GM21528 (cell line): ENCODE results near the gene BAHCC1.

Source experiments
- ATAC-seq: cut with Tn5 transposase; IDR thresholded peaks from one replicate; pipeline ENCODE4 v1.9.1; 2021; ENCODE audit warnings: mild to moderate bottlenecking, moderate library complexity; ENCODE audit not compliant: unreplicated experiment, low FRiP score

Gene BAHCC1

DNA sequence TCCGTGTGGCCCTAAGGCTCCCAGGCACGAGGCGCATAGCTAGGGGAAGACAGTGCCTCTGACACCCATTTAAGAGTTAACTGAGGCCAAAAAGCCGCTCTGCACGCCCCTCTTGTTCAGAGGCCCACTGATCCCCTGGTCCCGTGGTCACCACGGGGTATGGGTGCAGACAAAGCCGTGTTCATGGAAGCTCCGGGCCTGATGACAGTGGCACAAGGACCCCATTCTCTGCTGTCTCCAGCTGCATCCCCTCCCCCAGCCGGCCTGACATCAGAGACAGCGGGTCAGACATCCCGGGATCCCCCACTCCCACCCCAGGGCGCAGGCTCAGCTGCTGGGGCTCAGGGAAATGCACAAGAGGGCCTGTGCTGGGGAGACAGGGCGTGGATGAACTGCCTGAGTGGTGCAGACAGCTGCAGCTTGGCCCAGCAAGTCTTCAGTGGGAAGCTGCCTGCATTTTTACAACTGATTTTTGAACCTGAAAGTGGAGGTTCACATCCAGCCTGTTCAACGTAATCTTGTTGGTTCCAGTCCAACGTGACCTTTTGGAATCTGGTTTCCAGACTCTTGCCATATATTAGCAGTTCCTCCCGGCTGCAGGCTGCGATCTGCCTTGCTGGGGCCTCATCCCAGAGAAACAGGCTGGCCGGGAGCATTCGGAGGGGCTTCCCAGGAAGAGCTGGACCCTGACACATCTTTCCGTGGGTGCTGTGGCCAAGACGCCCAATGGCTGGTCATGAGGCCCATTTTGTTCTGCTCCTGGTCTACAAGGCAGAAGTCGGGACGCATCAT, 9.7 kb upstream of the BAHCC1 start:
- ATAC-seq: no peak

- ATAC-seq: no peak
Observed at GRCh38 chr17:81386141-81386645, 9.1 kb upstream of the BAHCC1 start.

GRCh38 chr17:81386646-81387099, 8.6 kb upstream of the BAHCC1 start:
- ATAC-seq: no peak

GRCh38 chr17:81387100-81388090, 7.9 kb upstream of the BAHCC1 start:
- ATAC-seq: no peak

DNA sequence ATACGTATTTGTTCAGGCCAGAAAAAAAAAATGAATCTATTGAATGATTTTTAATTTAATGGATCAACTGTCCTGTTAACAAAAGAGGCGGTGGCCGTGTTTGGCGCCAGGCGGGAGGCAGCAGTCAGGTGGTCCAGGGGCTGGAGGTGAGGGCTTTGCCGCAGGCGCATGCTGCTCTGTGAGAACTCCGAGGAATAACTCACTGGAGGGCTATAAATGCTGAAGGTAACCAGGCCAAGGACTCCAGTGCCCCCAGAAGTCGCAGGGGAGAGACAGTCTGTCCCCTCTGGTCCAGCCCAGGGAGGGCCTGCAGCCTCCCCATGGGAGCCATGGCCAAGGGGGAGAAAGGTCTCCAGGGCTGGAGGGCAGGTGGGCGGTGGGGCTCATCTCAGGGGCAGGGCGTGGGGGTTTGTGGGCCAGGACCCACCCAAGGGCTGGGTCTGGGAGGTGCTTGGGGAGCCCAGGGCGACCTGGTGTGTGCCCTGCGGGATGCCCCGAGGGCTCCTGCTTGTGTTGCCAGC, 7.1 kb upstream of the BAHCC1 start:
- no peak for ATAC-seq

- ATAC-seq: no peak
Observed at GRCh38 chr17:81388612-81389367, 6.5 kb upstream of the BAHCC1 start.

DNA sequence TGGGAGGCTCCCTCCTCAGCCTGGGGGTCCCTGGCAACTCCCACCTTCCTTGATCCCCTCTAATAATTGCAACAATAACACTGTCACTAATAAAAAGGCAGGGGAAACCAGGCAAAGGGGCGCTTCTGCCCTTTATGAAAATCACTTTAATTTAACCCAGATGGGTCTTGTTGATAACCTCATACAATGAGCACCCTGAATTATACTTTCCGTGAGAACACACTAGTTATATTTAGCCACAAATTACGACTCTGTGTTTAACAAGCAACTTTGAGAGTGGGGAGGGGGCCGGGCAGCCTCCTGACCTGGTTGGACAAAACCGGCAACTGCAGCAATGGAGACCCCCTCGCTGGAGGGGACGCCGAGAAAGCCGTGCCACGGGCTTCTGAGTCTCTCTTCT, 5.7 kb upstream of the BAHCC1 start:
- ATAC-seq: no peak

- no peak for ATAC-seq
Observed at GRCh38 chr17:81390029-81390872, 5.0 kb upstream of the BAHCC1 start.

GRCh38 chr17:81390873-81391255, 4.4 kb upstream of the BAHCC1 start:
- no peak for ATAC-seq

- ATAC-seq: no peak
Observed at GRCh38 chr17:81391293-81391935, 3.8 kb upstream of the BAHCC1 start.

GRCh38 chr17:81391936-81392908, 3.0 kb upstream of the BAHCC1 start:
- no peak for ATAC-seq

DNA sequence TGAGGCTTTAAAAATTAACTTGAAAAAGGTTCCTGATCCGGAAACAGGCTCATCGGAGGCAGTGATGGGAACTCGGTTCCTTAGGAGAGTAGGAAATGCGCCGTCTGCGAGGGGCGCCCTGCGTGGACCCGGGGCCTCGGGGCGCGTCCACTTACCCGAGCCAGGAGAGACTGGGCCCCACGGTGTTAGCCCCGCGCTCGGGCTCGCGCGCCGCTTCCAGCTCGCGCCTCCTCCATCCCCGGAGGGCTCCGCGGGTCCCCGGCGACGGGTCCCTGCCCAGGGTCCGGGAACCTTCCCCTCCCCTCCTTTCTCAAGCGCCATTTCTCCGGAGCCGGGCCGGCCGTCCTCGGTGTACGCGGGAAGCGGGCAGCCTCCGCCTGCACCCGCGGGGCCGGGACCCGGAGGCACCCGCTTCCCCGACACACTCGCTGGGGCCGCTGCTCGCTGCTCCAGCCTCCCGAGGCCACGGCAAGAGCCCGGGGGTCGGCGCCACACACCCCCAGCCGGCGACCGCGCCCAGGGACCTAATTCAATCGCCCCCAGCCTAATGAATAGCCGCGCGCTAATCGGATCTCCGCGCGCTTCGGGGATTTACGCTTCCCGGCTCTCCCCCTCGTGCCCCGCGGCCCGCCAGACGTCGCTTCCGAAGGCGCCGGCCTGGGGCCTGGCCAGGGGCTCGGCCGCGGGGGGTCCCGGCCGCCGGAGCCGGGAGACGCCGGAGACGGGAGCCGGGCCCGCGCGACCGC, 2.2 kb upstream of the BAHCC1 start:
- ATAC-seq: no peak

- ATAC-seq: no peak
Observed at GRCh38 chr17:81393684-81394376, 1.4 kb upstream of the BAHCC1 start.

- no peak for ATAC-seq
Observed at GRCh38 chr17:81394377-81394920, 808 bp upstream of the BAHCC1 start.

DNA sequence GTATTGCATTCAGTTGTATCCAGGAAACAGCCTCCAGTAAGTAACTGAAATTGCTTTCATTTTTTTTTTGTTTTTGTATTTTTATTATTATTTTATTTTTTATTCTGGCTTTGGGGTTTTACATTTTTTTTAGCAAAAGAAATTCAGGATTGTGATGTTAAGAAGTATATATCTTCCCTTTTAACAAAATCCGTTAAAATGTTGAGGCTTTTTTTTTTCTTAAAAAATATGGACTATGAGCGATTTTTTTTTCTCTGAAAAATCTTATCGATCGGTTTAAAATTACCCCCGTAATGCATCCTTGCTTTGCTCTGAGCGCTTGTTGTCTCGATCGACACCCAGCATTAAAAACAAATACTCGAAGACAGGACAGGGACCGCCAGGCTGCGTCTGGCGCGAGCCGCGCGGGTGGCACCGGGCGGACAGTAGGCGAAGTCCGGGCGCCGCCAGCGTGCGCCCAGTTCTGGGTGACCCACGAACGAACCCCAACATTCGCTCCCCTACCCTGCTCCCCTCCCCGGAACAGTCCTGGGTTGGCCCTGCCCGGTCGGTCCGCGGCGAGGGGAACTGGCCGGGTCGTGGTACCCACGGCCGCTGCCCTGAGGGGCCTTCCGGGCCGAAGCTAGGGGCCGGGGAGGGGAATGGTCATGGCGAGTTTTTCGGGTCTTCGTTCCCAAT, 482 bp downstream of the BAHCC1 start:
- ATAC-seq: no peak

- no peak for ATAC-seq
Observed at GRCh38 chr17:81396278-81396721, 1.0 kb downstream of the BAHCC1 start.
